ENCODE measurements around the gene GRIN2B. TPM values are rescaled to one million over a fixed set of nuclear protein-coding genes. Genes with fewer than 3 reads are reported as not detected.

GRIN2B gene
- total RNA-seq, 1 donor from 2014 or later = 0.49 TPM

DNA sequence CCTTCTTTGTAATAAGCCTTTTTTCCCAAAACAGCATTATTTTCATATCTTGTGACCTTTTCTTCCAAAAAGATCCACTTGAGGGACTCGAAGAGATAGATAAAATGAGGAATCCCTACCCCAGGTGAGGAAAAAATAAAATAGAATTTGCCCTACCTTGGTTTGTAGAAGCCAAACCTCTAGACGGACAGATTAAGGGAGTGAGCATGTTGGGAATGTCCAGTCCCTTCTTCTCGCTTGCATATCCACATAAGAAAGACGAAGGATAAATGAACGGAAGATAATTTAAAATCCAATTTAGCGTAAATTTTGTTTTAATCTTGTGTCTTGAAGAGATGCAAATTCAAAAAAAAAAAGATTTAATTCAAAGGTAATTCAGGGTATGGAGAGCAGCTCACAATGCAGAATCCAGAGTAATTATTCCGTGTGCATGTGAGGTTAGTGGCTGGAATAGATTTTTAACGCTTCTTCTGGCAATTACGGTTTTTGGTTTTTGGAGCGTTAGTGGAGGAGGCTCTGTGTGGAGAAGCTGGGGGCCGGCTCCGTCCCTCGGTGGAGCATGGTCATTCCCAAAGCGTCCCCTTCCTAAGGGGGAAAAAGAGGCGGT lies 1.5 kb downstream of the GRIN2B start:
- H3K4me3 ChIP-seq = no peak overlapping the region

GRCh38 chr12:13978876-13979275 lies 2.5 kb downstream of the GRIN2B start:
- Histone ChIP-seq H3K9me3 (no peaks in the 10 kb centered on the region), H3K4me1 (peaks cover 13% of the 10 kb centered on the region), H3K27me3 (no peaks in the 10 kb centered on the region), H3K27ac (no peak overlapping the region), H3K4me3 (no peak overlapping the region), H3K36me3 (no peaks in the 10 kb centered on the region)
- TF ChIP-seq, protein P1, sequence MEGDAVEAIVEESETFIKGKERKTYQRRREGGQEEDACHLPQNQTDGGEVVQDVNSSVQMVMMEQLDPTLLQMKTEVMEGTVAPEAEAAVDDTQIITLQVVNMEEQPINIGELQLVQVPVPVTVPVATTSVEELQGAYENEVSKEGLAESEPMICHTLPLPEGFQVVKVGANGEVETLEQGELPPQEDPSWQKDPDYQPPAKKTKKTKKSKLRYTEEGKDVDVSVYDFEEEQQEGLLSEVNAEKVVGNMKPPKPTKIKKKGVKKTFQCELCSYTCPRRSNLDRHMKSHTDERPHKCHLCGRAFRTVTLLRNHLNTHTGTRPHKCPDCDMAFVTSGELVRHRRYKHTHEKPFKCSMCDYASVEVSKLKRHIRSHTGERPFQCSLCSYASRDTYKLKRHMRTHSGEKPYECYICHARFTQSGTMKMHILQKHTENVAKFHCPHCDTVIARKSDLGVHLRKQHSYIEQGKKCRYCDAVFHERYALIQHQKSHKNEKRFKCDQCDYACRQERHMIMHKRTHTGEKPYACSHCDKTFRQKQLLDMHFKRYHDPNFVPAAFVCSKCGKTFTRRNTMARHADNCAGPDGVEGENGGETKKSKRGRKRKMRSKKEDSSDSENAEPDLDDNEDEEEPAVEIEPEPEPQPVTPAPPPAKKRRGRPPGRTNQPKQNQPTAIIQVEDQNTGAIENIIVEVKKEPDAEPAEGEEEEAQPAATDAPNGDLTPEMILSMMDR (IDR thresholded peaks at IDR 0.05) = no peak
- TF ChIP-seq POLR2AphosphoS5 (IDR thresholded peaks at IDR 0.05; ENCODE audit: insufficient read depth in 1 of 2, low read depth in 1 of 2) (no peak), POLR2A (IDR thresholded peaks at IDR 0.05) (no peak)
- DNase-seq (ENCODE audit: extremely low spot score in 2 of 2) = no peak
- intact Hi-C loops (cut with DNase I) = no loop called here

More for the DNA sequence above, 1.5 kb downstream of the GRIN2B start:
- H3K4me1 ChIP-seq = peaks cover 13% of the 10 kb centered on the region
- intact Hi-C loops (cut with DNase I) = no loop called here
- no peaks in the 10 kb centered on the region for H3K36me3 ChIP-seq
- H3K27ac ChIP-seq = no peak overlapping the region
- no peak for DNase-seq (ENCODE audit: extremely low spot score in 2 of 2)
- no peaks in the 10 kb centered on the region for H3K27me3 ChIP-seq
- TF ChIP-seq POLR2A (IDR thresholded peaks at IDR 0.05) (no peak), POLR2AphosphoS5 (IDR thresholded peaks at IDR 0.05; ENCODE audit: insufficient read depth in 1 of 2, low read depth in 1 of 2) (no peak)
- TF ChIP-seq, protein P1 (IDR thresholded peaks at IDR 0.05) = no peak
- no peaks in the 10 kb centered on the region for H3K9me3 ChIP-seq

- H3K27me3 ChIP-seq = no peaks in the 10 kb centered on the region
- intact Hi-C loops (cut with DNase I) = no loop called here
Observed at GRCh38 chr12:13976880-13977279, 4.5 kb downstream of the GRIN2B start.

GRCh38 chr12:13976028-13976584 lies 5.3 kb downstream of the GRIN2B start:
- peaks cover 3% of the 10 kb centered on the region for H3K4me1 ChIP-seq
- H3K27ac ChIP-seq = no peak overlapping the region
- TF ChIP-seq POLR2A (IDR thresholded peaks at IDR 0.05) = no peak
- TF ChIP-seq, protein P1 (IDR thresholded peaks at IDR 0.05) = no peak
- no peak for TF ChIP-seq POLR2AphosphoS5 (IDR thresholded peaks at IDR 0.05; ENCODE audit: insufficient read depth in 1 of 2, low read depth in 1 of 2)
- H3K36me3 ChIP-seq = no peaks in the 10 kb centered on the region
- H3K9me3 ChIP-seq = no peaks in the 10 kb centered on the region
- intact Hi-C loops (cut with DNase I) = no loop called here
- H3K27me3 ChIP-seq = no peaks in the 10 kb centered on the region
- DNase-seq (ENCODE audit: extremely low spot score in 2 of 2) = no peak
- no peak overlapping the region for H3K4me3 ChIP-seq

More at GRCh38 chr12:13976880-13977279, 4.5 kb downstream of the GRIN2B start:
- no peak for DNase-seq (ENCODE audit: extremely low spot score in 2 of 2)
- Histone ChIP-seq H3K4me1 (peaks cover 11% of the 10 kb centered on the region), H3K9me3 (no peaks in the 10 kb centered on the region), H3K36me3 (no peaks in the 10 kb centered on the region), H3K27ac (no peak overlapping the region), H3K4me3 (no peak overlapping the region)
- TF ChIP-seq POLR2A (IDR thresholded peaks at IDR 0.05) (no peak), POLR2AphosphoS5 (IDR thresholded peaks at IDR 0.05; ENCODE audit: insufficient read depth in 1 of 2, low read depth in 1 of 2) (no peak)
- TF ChIP-seq, protein P1 (IDR thresholded peaks at IDR 0.05) = no peak

GRCh38 chr12:13973996-13974395 lies 7.4 kb downstream of the GRIN2B start:
- no peak for DNase-seq (ENCODE audit: extremely low spot score in 2 of 2)
- Histone ChIP-seq H3K27me3 (no peaks in the 10 kb centered on the region), H3K9me3 (no peaks in the 10 kb centered on the region), H3K4me1 (no peaks in the 10 kb centered on the region), H3K27ac (no peak overlapping the region), H3K4me3 (no peak overlapping the region), H3K36me3 (no peaks in the 10 kb centered on the region)
- intact Hi-C loops (cut with DNase I) = no loop called here
- TF ChIP-seq POLR2A (IDR thresholded peaks at IDR 0.05) = no peak
- TF ChIP-seq, protein P1 (IDR thresholded peaks at IDR 0.05) = no peak
- no peak for TF ChIP-seq POLR2AphosphoS5 (IDR thresholded peaks at IDR 0.05; ENCODE audit: insufficient read depth in 1 of 2, low read depth in 1 of 2)
